Nasal cavity respiratory epithelium epithelial cell of viscerocranial mucosa (primary cell): ENCODE results near the gene NT5M. TPM values are rescaled to one million over a fixed set of nuclear protein-coding genes. Genes with fewer than 3 reads are reported as not detected.

Experiments
- total RNA-seq: library from RNA; depleted of rRNA; stranded (reverse); fragments of >200 nt; gene quantifications from 2 replicates; pipeline ENCODE4 v1.2.3, GENCODE V29; 2014

The NT5M gene
- 1.0 and 1.2 TPM in 2 replicates for total RNA-seq

GRCh38 chr17:17303010-17303846 lies at the start of gene NT5M:
Gene NT5M, plus strand, starts transcription at chr17:17303373. Its CDS starts 178 bp downstream, at chr17:17303551.

GRCh38 chr17:17280613-17281549 lies 22.3 kb upstream of the NT5M start, which contains the start of gene COPS3:
Gene COPS3, minus strand, starts transcription at chr17:17281246. Its CDS starts 60 bp downstream, at chr17:17281186.

Other genes starting within 250 kb of the NT5M start
- 4.7 and 13.7 TPM in 2 replicates for gene PLD6, start 97.0 kb upstream of the NT5M start, total RNA-seq
- gene FLCN, start 66.2 kb upstream of the NT5M start, total RNA-seq: 49.6 and 62.1 TPM in 2 replicates
- 74.2 and 89.2 TPM in 2 replicates for gene COPS3, start 22.1 kb upstream of the NT5M start, total RNA-seq
- gene MED9, start 173.6 kb downstream of the NT5M start, total RNA-seq: 7.9 and 11.1 TPM in 2 replicates
- gene RASD1, start 193.0 kb downstream of the NT5M start, total RNA-seq: 0.14 and 0.68 TPM in 2 replicates